ENCODE measurements around the gene LHX1. TPM values are rescaled to one million over a fixed set of nuclear protein-coding genes. Genes with fewer than 3 reads are reported as not detected.

LHX1 gene
- total RNA-seq, 1 donor from 2014 or later = 0.44 TPM

DNA sequence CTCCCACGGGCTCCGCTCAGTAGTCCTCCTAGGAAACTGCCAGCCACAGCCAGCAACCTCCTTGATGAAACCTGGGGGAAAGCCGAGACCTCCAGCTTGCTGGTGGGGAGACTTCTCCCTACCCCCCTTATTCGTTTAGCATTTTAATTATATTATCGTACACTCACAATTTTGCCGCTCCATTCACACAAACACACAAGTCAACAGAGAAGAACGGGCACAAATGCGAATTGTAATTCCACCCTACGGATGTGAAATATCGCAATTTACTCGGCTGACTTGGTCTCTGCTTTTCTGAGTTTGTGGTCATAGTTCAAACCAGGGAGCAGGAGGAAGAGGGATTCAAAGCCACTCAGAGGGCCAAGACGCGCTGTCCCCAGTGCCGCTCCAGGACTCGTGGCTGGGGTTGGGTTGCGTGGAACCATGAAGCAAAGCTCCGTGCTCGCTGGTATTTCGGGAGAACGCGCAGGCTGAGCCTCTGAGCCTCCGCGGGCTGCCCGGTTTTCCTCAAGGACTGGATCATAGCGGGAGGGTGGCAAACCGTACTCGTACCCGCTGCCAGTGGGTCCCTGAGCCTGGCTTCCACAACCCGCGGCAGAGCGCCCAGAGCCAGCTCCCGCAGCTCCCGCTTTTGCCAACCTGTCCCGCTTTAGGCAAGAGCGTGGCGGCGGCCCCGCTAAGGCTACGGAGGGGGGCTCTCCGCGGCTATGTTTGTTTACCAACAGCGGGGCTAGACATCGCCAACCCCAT is 2.0 kb downstream of the LHX1 start:
- peak; percentile 64 for DNase-seq
- H3K4me3 Mint-ChIP-seq = peak overlapping the region; percentile 39
- H3K9me3 Mint-ChIP-seq = no peaks in the 10 kb centered on the region
- H3K4me1 Mint-ChIP-seq = peaks cover 36% of the 10 kb centered on the region
- peak overlapping the region; percentile 65 for H3K27ac Mint-ChIP-seq
- intact Hi-C loops (cut with micrococcal nuclease) = no loop called here
- H3K27me3 Mint-ChIP-seq = peaks cover 72% of the 10 kb centered on the region
- H3K36me3 Mint-ChIP-seq (ENCODE audit: low read depth) = peaks cover 16% of the 10 kb centered on the region

DNA sequence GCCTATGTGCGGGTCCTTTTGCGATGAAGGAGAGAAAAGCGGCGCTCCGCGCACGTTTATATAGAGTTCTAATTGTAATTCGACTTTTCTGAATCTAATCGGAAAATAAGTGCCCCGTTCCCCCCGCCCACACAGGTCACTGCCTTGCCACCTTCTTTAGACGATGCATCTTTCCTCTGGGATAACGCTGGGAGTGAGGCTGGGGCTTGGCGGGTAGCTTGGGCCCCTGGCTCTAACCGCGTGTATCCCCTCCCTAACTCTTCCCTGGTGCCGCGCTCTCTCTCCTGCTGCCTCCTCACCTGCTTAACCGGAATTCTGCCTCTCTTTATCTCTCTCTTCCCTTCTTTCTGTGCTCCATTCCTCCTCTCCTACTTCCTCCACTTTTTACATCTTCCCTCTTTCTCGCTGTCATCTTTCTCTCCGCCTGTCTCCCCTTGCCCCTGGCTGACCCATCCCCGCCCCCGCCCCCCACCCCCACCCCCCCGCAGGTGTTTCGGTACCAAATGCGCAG is 2.6 kb downstream of the LHX1 start:
- Mint-ChIP-seq H3K4me3 (peak overlapping the region; percentile 32), H3K27ac (peak overlapping the region; percentile 87), H3K4me1 (peaks cover 36% of the 10 kb centered on the region), H3K36me3 (ENCODE audit: low read depth) (peaks cover 16% of the 10 kb centered on the region), H3K27me3 (peaks cover 75% of the 10 kb centered on the region), H3K9me3 (no peaks in the 10 kb centered on the region)
- DNase-seq = no peak
- intact Hi-C loops (cut with micrococcal nuclease) = loop anchor here (5.0 to 10.0 kb wide), 4 partner anchors 298 to 1622 kb away; partner anchors contain the start of gene GGNBP2

GRCh38 chr17:36940313-36941264 is 3.3 kb downstream of the LHX1 start:
- DNase-seq = peak; percentile 63
- Mint-ChIP-seq H3K27me3 (peaks cover 75% of the 10 kb centered on the region), H3K9me3 (no peaks in the 10 kb centered on the region), H3K4me3 (no peak overlapping the region), H3K4me1 (peaks cover 32% of the 10 kb centered on the region), H3K36me3 (ENCODE audit: low read depth) (peaks cover 16% of the 10 kb centered on the region), H3K27ac (peak overlapping the region; percentile 41)
- intact Hi-C loops (cut with micrococcal nuclease) = loop anchor here (5.0 to 10.0 kb wide), 4 partner anchors 298 to 1622 kb away; partner anchors contain the start of gene GGNBP2

DNA sequence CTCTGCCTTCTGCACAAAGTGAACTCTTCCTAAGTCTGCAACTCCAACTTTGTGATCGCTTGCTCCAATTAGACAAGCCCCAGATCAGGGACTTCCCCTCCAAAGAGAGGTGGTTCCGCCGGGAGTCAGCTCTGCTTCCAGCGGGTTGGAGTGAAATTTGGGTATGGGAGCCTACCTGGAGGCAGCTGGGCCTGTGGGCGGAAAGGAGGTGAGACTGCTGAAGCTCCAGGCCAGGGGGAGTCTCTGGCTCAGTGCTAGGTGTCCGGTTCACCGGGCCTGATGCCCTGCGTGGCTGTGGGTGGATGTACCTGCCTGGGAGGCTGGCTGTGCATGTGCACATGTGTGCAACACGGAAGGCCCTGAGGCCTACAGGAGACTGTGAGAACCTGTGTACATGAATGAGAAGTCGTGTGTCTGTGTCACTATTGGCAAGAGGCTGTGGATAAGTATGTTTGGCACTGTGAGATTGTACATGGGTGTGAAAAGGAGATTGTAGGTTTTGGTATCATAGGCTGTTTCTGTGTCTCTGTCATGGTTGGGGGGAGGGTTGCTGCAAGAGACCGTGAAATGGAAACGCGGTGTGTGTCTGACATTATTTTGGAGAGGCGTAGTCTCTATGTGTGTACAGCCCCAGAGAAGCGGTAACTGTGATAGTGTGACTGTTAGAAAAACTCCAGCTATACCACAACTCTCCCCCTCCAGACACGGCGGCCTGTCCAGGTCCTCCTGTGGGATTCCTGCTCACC is 4.2 kb downstream of the LHX1 start:
- H3K36me3 Mint-ChIP-seq (ENCODE audit: low read depth) = peaks cover 16% of the 10 kb centered on the region
- intact Hi-C loops (cut with micrococcal nuclease) = loop anchor here (5.0 to 10.0 kb wide), 4 partner anchors 299 to 1621 kb away; partner anchors contain the start of gene GGNBP2
- DNase-seq = no peak
- peak overlapping the region; percentile 39 for H3K27ac Mint-ChIP-seq
- H3K9me3 Mint-ChIP-seq = no peaks in the 10 kb centered on the region
- H3K27me3 Mint-ChIP-seq = peaks cover 75% of the 10 kb centered on the region
- H3K4me3 Mint-ChIP-seq = peak overlapping the region; percentile 2
- peaks cover 27% of the 10 kb centered on the region for H3K4me1 Mint-ChIP-seq

DNA sequence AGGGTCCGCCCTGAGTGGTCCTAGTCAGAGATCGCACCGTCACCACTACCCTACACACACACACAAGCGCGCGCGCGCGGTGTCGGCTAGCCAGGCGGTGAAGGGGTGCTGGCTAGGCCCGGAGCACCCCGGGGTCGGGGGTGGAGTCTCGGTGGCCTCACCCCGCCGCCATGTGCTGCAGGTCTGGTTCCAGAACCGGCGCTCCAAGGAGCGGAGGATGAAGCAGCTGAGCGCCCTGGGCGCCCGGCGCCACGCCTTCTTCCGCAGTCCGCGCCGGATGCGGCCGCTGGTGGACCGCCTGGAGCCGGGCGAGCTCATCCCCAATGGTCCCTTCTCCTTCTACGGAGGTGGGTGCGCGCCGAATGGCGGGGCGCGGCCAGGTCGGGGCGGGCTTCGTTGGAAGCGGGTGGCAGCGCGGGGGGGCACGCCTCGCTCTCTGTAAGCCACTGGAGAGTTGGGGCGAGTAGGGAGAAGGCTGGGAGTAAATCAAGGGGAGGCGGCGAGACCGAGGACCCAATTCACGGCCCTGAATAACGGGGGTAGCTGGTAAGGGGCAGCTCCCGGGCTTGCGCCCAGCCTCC is 4.8 kb downstream of the LHX1 start:
- peak; percentile 67 for DNase-seq
- H3K4me3 Mint-ChIP-seq = peak overlapping the region; percentile 2
- peaks cover 25% of the 10 kb centered on the region for H3K4me1 Mint-ChIP-seq
- H3K9me3 Mint-ChIP-seq = no peaks in the 10 kb centered on the region
- peaks cover 16% of the 10 kb centered on the region for H3K36me3 Mint-ChIP-seq (ENCODE audit: low read depth)
- H3K27me3 Mint-ChIP-seq = peaks cover 78% of the 10 kb centered on the region
- intact Hi-C loops (cut with micrococcal nuclease) = loop anchor here (5.0 to 10.0 kb wide), 4 partner anchors 300 to 1620 kb away; partner anchors contain the start of gene GGNBP2
- peak overlapping the region; percentile 39 for H3K27ac Mint-ChIP-seq

GRCh38 chr17:36942631-36943125 is 5.4 kb downstream of the LHX1 start:
- Mint-ChIP-seq H3K36me3 (ENCODE audit: low read depth) (peaks cover 13% of the 10 kb centered on the region), H3K4me3 (no peak overlapping the region), H3K4me1 (peaks cover 24% of the 10 kb centered on the region), H3K27ac (no peak overlapping the region), H3K9me3 (no peaks in the 10 kb centered on the region), H3K27me3 (peaks cover 78% of the 10 kb centered on the region)
- intact Hi-C loops (cut with micrococcal nuclease) = loop anchor here (5.0 to 10.0 kb wide), 4 partner anchors 300 to 1620 kb away; partner anchors contain the start of gene GGNBP2
- DNase-seq = peak; percentile 70

- Mint-ChIP-seq H3K4me3 (peak overlapping the region; percentile 15), H3K27ac (no peak overlapping the region), H3K9me3 (no peaks in the 10 kb centered on the region), H3K36me3 (ENCODE audit: low read depth) (peaks cover 13% of the 10 kb centered on the region), H3K27me3 (peaks cover 73% of the 10 kb centered on the region), H3K4me1 (peaks cover 25% of the 10 kb centered on the region)
- peak; percentile 62 for DNase-seq
- intact Hi-C loops (cut with micrococcal nuclease) = loop anchor here (5.0 to 10.0 kb wide), 4 partner anchors 301 to 1619 kb away; partner anchors contain the start of gene GGNBP2
Measured at GRCh38 chr17:36943250-36944191, 6.2 kb downstream of the LHX1 start.

- peaks cover 68% of the 10 kb centered on the region for H3K27me3 Mint-ChIP-seq
- H3K9me3 Mint-ChIP-seq = no peaks in the 10 kb centered on the region
- intact Hi-C loops (cut with micrococcal nuclease) = loop anchor here (5.0 to 10.0 kb wide), 4 partner anchors 302 to 1618 kb away; partner anchors contain the start of gene GGNBP2
- H3K27ac Mint-ChIP-seq = no peak overlapping the region
- peaks cover 17% of the 10 kb centered on the region for H3K36me3 Mint-ChIP-seq (ENCODE audit: low read depth)
- peaks cover 26% of the 10 kb centered on the region for H3K4me1 Mint-ChIP-seq
- H3K4me3 Mint-ChIP-seq = no peak overlapping the region
- no peak for DNase-seq
Measured at GRCh38 chr17:36944553-36944952, 7.3 kb downstream of the LHX1 start.

DNA sequence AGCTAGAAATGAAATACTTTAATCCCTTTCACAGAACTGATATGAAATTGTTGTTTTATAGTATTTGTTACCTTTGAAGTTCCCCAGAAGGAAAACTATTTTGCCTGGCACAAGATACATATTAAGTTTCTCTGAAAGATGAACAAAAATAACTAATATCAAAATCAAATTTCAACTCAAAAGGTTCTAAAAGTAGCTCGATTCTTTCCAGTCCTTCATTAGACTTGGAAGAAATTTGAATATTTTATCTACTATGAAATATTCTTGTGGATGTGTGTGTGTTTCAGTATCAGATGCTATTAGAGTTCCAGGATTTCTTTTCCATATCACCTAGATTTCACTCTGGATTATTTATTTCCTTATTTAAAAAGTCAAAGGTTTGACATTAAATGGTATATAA is 7.9 kb downstream of the LHX1 start:
- no peak overlapping the region for H3K4me3 Mint-ChIP-seq
- intact Hi-C loops (cut with micrococcal nuclease) = loop anchor here (1.0 to 10.0 kb wide), 3 partner anchors 10 to 412 kb away; partner anchors contain the start of gene GGNBP2
- no peak for DNase-seq
- H3K27ac Mint-ChIP-seq = no peak overlapping the region
- H3K9me3 Mint-ChIP-seq = no peaks in the 10 kb centered on the region
- peaks cover 62% of the 10 kb centered on the region for H3K27me3 Mint-ChIP-seq
- H3K4me1 Mint-ChIP-seq = peaks cover 28% of the 10 kb centered on the region
- peaks cover 20% of the 10 kb centered on the region for H3K36me3 Mint-ChIP-seq (ENCODE audit: low read depth)

DNA sequence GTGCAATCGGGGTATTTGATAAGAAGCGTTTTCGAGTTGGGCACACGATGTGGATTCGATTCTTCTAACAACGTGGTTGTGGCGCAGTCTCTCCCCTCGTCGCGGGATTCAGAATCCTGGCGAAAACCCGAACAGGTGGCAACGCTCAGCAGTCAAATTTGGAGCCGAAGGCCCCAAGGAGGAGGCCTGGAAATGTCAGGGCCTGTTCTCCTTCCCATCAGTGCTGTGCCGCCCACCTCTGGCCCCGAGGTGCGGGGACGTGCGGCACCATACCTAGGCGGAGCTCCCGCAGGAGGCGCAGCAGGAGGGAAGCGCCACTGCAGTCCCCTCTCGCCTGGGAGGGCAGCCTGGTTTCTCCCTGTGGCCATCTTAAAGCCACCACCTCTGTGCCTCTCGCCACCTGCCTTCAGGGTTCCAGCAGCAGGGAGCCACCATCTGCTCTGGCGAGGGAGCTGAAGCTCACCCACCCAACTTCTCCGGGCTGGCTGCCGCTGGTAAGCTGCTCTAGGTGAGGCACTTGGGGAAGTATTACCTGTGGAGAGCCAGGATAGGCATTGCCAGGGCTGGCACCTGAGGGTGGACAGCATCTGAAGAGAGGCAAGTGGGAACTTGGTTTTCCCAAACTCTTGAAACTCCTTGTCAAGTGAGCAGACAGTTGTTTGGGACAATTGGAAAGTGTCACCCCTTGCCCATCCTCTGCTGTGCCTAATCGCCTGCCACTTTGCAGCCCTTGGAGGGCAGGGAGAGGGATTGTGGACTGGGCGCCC is 8.9 kb downstream of the LHX1 start:
- H3K4me3 Mint-ChIP-seq = no peak overlapping the region
- intact Hi-C loops (cut with micrococcal nuclease) = loop anchor here (1.0 to 10.0 kb wide), 3 partner anchors 11 to 411 kb away; partner anchors contain the start of gene GGNBP2
- DNase-seq = no peak

DNA sequence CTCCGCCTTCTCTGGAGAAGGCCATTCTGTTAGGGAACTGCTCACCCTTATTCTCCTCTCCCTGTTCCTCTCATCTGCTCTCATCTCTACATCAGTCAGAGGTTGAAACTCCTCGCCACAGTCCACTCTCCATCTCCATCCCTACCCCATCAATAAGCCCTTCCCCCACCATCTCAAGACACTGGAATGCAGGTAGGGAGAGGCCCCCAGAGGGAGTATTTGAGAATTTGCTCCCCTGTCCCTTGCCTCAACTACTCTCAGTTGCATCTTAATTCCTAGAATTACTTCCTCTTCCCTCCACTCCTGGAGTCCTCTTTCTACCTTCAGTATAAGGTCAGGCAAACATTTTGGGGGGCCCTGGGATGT is 9.4 kb downstream of the LHX1 start:
- peaks cover 46% of the 10 kb centered on the region for H3K27me3 Mint-ChIP-seq
- H3K9me3 Mint-ChIP-seq = no peaks in the 10 kb centered on the region
- H3K36me3 Mint-ChIP-seq (ENCODE audit: low read depth) = peaks cover 27% of the 10 kb centered on the region
- no peak overlapping the region for H3K27ac Mint-ChIP-seq
- no peak for DNase-seq
- H3K4me1 Mint-ChIP-seq = peaks cover 34% of the 10 kb centered on the region
- intact Hi-C loops (cut with micrococcal nuclease) = loop anchor here (5.0 to 10.0 kb wide), 2 partner anchors 402 to 411 kb away; partner anchors contain the start of gene GGNBP2
- H3K4me3 Mint-ChIP-seq = no peak overlapping the region

More for the DNA sequence above, 8.9 kb downstream of the LHX1 start:
- Mint-ChIP-seq H3K36me3 (ENCODE audit: low read depth) (peaks cover 30% of the 10 kb centered on the region), H3K4me1 (peaks cover 37% of the 10 kb centered on the region), H3K27me3 (peaks cover 52% of the 10 kb centered on the region), H3K9me3 (no peaks in the 10 kb centered on the region), H3K27ac (no peak overlapping the region)
